Esophagus (tissue), 2 donors: ENCODE measurements around the gene UST. TPM values are rescaled to one million over a fixed set of nuclear protein-coding genes. Genes with fewer than 3 reads are reported as not detected.

Experiments used
- H3K27ac ChIP-seq, 2 donors: one replicate each; pipeline ENCODE4 v1.5.1; 2013; ENCODE audit warnings: low read depth in 2 of 2, mild to moderate bottlenecking in 2 of 2, inconsistent platforms in 1 of 2, low read length in 1 of 2, moderate library complexity in 1 of 2
- H3K27me3 ChIP-seq, 2 donors: one replicate each; pipeline ENCODE4 v1.6.1; 2013; ENCODE audit warnings: low read length in 2 of 2, control low read depth in 1 of 2, mild to moderate bottlenecking in 1 of 2; ENCODE audit not compliant: insufficient read depth in 2 of 2, control insufficient read depth in 1 of 2
- H3K36me3 ChIP-seq, 2 donors: one replicate each; pipeline ENCODE4 v1.6.1; 2013; ENCODE audit warnings: low read length in 1 of 2; ENCODE audit not compliant: control insufficient read depth in 2 of 2, insufficient read depth in 2 of 2
- H3K4me1 ChIP-seq, 2 donors: one replicate each; pipeline ENCODE4 v1.6.1; 2013; ENCODE audit warnings: low read length in 1 of 2; ENCODE audit not compliant: control insufficient read depth in 2 of 2, insufficient read depth in 2 of 2
- H3K4me3 ChIP-seq, 2 donors: one replicate each; pipeline ENCODE4 v1.5.1; 2013; ENCODE audit warnings: low read length in 2 of 2, mild to moderate bottlenecking in 2 of 2, low read depth in 1 of 2, moderate library complexity in 1 of 2
- H3K9me3 ChIP-seq, 2 donors: one replicate each; pipeline ENCODE4 v1.6.1; 2013; ENCODE audit warnings: mild to moderate bottlenecking in 2 of 2, low read depth in 1 of 2, low read length in 1 of 2, moderate library complexity in 1 of 2; ENCODE audit not compliant: control insufficient read depth in 2 of 2, insufficient read depth in 1 of 2
- WGBS, 2 donors: extraction: QIAGEN DNeasy Blood & Tissue Kit; methylation state at CpG; one replicate each; pipeline ENCODE4 v1.1.7; 2013; 5-methylcytosine and 5-hydroxymethylcytosine counted together
- polyA plus RNA-seq, 2 donors: library from polyadenylated mRNA; stranded (reverse); fragments of 200-250 nt; gene quantifications; one replicate each; pipeline ENCODE4 v1.2.3, GENCODE V29; 2013
- donor health status: healthy with polysubstance abuse.
- donor health status: Bipolar disorder and iron deficiency.

UST gene
- polyA plus RNA-seq, 2 donors, result 1.7 to 2.4 TPM

- Histone ChIP-seq H3K27me3 (no peaks in the 10 kb centered on the region), H3K9me3 (no peaks in the 10 kb centered on the region), H3K4me3 (no peak overlapping the region), H3K27ac (peak overlapping the region in 1 of 2 donors; percentile 23), H3K36me3 (no peaks in the 10 kb centered on the region), H3K4me1 (peaks cover 0 to 3% of the 10 kb centered on the region in 2 donors)
- 65 to 70% methylated on average over 5 of the region's 5 CpGs for WGBS, 2 donors
These were observed 333.7 kb downstream of the UST start for GRCh38 chr6:149080511-149080910.

DNA sequence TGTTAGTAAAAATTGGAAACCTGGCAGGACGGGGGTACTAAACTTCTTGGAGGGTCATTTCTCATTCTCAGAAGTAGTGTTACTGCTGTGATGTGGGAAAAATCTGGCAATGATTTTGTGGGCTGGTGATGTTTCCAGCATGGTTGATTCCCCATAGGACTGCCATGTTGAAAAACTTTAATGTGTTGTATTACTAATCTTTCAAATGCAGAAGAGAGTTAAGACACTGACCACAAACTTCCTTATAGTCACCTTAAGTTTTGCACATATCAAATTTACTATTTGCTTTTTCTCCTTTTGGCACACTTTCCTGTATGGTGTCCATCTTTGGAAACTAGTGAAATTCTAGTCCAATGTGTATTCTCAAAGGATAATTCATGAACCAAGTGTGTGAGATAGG lies 334.5 kb downstream of the UST start:
- Histone ChIP-seq H3K9me3 (no peaks in the 10 kb centered on the region), H3K27me3 (no peaks in the 10 kb centered on the region), H3K4me3 (no peak overlapping the region), H3K4me1 (peaks cover 0 to 3% of the 10 kb centered on the region in 2 donors), H3K36me3 (no peaks in the 10 kb centered on the region), H3K27ac (no peak overlapping the region)
- 90 to 94% methylated on average over 1 of the region's 1 CpG for WGBS, 2 donors

- Histone ChIP-seq H3K36me3 (no peaks in the 10 kb centered on the region), H3K9me3 (no peaks in the 10 kb centered on the region), H3K27ac (no peak overlapping the region), H3K27me3 (no peaks in the 10 kb centered on the region), H3K4me1 (peaks cover 0 to 3% of the 10 kb centered on the region in 2 donors), H3K4me3 (no peak overlapping the region)
- WGBS, 2 donors, result 27 to 32% methylated on average over 6 of the region's 6 CpGs
These were observed 335.5 kb downstream of the UST start for GRCh38 chr6:149082320-149082719.

- Histone ChIP-seq H3K27ac (no peak overlapping the region), H3K4me1 (peaks cover 0 to 3% of the 10 kb centered on the region in 2 donors), H3K4me3 (no peak overlapping the region), H3K27me3 (no peaks in the 10 kb centered on the region), H3K36me3 (no peaks in the 10 kb centered on the region), H3K9me3 (no peaks in the 10 kb centered on the region)
These were observed 337.2 kb downstream of the UST start for GRCh38 chr6:149084026-149084425.

- H3K27ac ChIP-seq, result no peak overlapping the region
- H3K27me3 ChIP-seq, result no peaks in the 10 kb centered on the region
- 81 to 90% methylated on average over 6 of the region's 6 CpGs for WGBS, 2 donors
- no peak overlapping the region for H3K4me3 ChIP-seq
- no peaks in the 10 kb centered on the region for H3K9me3 ChIP-seq
- peaks cover 0 to 3% of the 10 kb centered on the region in 2 donors for H3K4me1 ChIP-seq
- no peaks in the 10 kb centered on the region for H3K36me3 ChIP-seq
These were observed 338.2 kb downstream of the UST start for GRCh38 chr6:149084808-149085556.

- H3K4me3 ChIP-seq, result no peak overlapping the region
- H3K27me3 ChIP-seq, result no peaks in the 10 kb centered on the region
- H3K9me3 ChIP-seq, result no peaks in the 10 kb centered on the region
- H3K36me3 ChIP-seq, result no peaks in the 10 kb centered on the region
- peaks cover 0 to 3% of the 10 kb centered on the region in 2 donors for H3K4me1 ChIP-seq
- no peak overlapping the region for H3K27ac ChIP-seq
These were observed 338.7 kb downstream of the UST start for GRCh38 chr6:149085557-149085938.

GRCh38 chr6:149086363-149086762 lies 339.5 kb downstream of the UST start:
- 79 to 81% methylated on average over 3 of the region's 3 CpGs for WGBS, 2 donors
- no peaks in the 10 kb centered on the region for H3K9me3 ChIP-seq
- no peaks in the 10 kb centered on the region for H3K27me3 ChIP-seq
- no peak overlapping the region for H3K27ac ChIP-seq
- H3K36me3 ChIP-seq, result no peaks in the 10 kb centered on the region
- H3K4me1 ChIP-seq, result no peaks in the 10 kb centered on the region
- no peak overlapping the region for H3K4me3 ChIP-seq

GRCh38 chr6:149087898-149088297 lies 341.1 kb downstream of the UST start:
- H3K9me3 ChIP-seq, result no peaks in the 10 kb centered on the region
- no peak overlapping the region for H3K4me3 ChIP-seq
- H3K27ac ChIP-seq, result no peak overlapping the region
- no peaks in the 10 kb centered on the region for H3K4me1 ChIP-seq
- H3K27me3 ChIP-seq, result no peaks in the 10 kb centered on the region
- 79 to 83% methylated on average over 6 of the region's 6 CpGs for WGBS, 2 donors
- H3K36me3 ChIP-seq, result no peaks in the 10 kb centered on the region

DNA sequence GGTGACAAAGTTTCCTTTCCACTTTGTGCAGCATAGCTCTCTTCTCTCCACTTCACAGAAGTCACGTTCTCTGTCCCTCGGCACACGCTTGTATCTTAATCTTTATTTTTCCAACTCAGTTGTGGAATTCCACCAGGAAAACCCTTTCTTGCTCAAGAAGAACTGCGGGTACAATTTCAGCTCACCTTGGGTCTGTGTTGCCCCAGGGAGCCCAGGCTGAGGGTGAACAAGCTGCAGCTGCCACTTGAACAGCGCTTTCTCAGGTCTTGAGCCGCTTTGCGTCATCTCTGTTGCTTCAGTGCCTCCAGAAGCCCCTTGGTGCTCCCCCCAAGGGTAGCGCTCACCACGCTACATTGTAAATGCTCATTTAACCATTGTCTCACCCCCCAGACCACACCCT lies 341.5 kb downstream of the UST start:
- no peak overlapping the region for H3K4me3 ChIP-seq
- no peak overlapping the region for H3K27ac ChIP-seq
- WGBS, 2 donors, result 95% methylated on average over 9 of the region's 9 CpGs
- H3K4me1 ChIP-seq, result no peaks in the 10 kb centered on the region
- H3K36me3 ChIP-seq, result no peaks in the 10 kb centered on the region
- H3K9me3 ChIP-seq, result no peaks in the 10 kb centered on the region
- H3K27me3 ChIP-seq, result no peaks in the 10 kb centered on the region

- Histone ChIP-seq H3K9me3 (no peaks in the 10 kb centered on the region), H3K4me1 (no peaks in the 10 kb centered on the region), H3K36me3 (no peaks in the 10 kb centered on the region), H3K27me3 (no peaks in the 10 kb centered on the region), H3K27ac (no peak overlapping the region), H3K4me3 (no peak overlapping the region)
- 92 to 93% methylated on average over 8 of the region's 8 CpGs for WGBS, 2 donors
These were observed 342.7 kb downstream of the UST start for GRCh38 chr6:149089510-149089909.
